NB4 (cell line): ENCODE measurements around the gene CTF1.

Experiments used
- CTCF ChIP-seq: IDR thresholded peaks from one replicate; pipeline ENCODE4 v1.5.1; 2012; ENCODE audit warnings: low read depth, low read length
- POLR2A ChIP-seq: IDR thresholded peaks from 2 replicates; pipeline ENCODE4 v1.6.1; 2011; ENCODE audit warnings: mild to moderate bottlenecking; ENCODE audit not compliant: insufficient read length; ENCODE audit errors: extremely low read depth

DNA sequence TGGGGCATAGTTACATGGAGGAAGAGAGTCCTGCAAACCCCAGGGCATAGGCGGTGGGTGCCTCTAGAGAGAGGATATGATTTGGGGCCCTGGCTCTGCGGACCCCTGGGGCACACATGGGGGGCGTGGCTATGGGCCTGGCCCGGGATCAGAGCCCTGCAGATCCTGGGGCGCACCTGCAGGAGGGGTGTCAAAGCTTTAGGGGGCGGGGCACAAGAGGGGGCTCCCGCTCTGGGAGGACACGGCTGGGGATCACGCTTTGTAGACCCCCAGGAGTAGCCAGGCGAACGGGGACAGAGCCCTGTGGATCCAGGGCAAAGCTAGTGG is 3.0 kb upstream of the CTF1 start:
- TF ChIP-seq CTCF (no peak), POLR2A (no peak)
